HEK293 (cell line): ENCODE results near the gene BRAT1.

ENCODE experiments used
- CTCF ChIA-PET: fragments of 350-600 bp; formaldehyde crosslinking; extraction: SDS; loops from one replicate; lab custom pipeline; 2021; ENCODE audit warnings: antibody characterized with exemption; lab: Yijun Ruan, JAX
- POLR2A ChIA-PET: fragments of 300-600 bp; formaldehyde crosslinking; extraction: SDS; loops from one replicate; lab custom pipeline; 2020; ENCODE audit warnings: antibody characterized with exemption, inconsistent platforms; lab: Yijun Ruan, JAX
- H3K27ac ChIP-seq: fragments of 200-500 bp; sonication (Bioruptor generic); 2 replicates; pipeline ENCODE4 v1.5.1; 2014; ENCODE audit warnings: low read depth, low read length, control low read depth, inconsistent platforms; ENCODE audit errors: extremely low read depth
- H3K36me3 ChIP-seq, 2 experiments: fragments of 200-500 bp in 1 of 2; sonication (Bioruptor generic) in 1 of 2; 1 replicate in 1 of 2; 2 replicates in 1 of 2; pipeline ENCODE4 v1.5.1; 2014 to 2017; ENCODE audit warnings: inconsistent platforms in 2 of 2, low read length in 2 of 2; ENCODE audit not compliant: control insufficient read depth in 2 of 2, insufficient read depth in 1 of 2
- H3K4me1 ChIP-seq: fragments of 200-500 bp; sonication (Bioruptor generic); 2 replicates; pipeline ENCODE4 v1.5.1; 2014; ENCODE audit warnings: mild to moderate bottlenecking, low read length, inconsistent platforms; ENCODE audit not compliant: control insufficient read depth, insufficient read depth
- H3K4me3 ChIP-seq: 2 replicates; pipeline ENCODE4 v1.5.1; 2011; ENCODE audit warnings: low read depth, mild to moderate bottlenecking, control low read depth, low read length, moderate library complexity
- H3K9me3 ChIP-seq: fragments of 200-500 bp; sonication (Bioruptor generic); 2 replicates; pipeline ENCODE4 v1.5.1; 2014; ENCODE audit warnings: low read depth, low read length, inconsistent platforms; ENCODE audit not compliant: control insufficient read depth, insufficient read depth
- GLI2 ChIP-seq: fragments of 450-650 bp; formaldehyde crosslinking; IDR thresholded peaks from 2 replicates; pipeline ENCODE4; 2017; ENCODE audit warnings: missing biosample characterization, missing genetic modification characterization, low read depth, borderline replicate concordance
- GLIS1 ChIP-seq: fragments of 450-650 bp; formaldehyde crosslinking; IDR thresholded peaks from 2 replicates; pipeline ENCODE4 v1.5.1; 2016; ENCODE audit warnings: missing biosample characterization, missing genetic modification characterization
- SP7 ChIP-seq: fragments of 450-650 bp; formaldehyde crosslinking; IDR thresholded peaks from 2 replicates; pipeline ENCODE4 v1.5.1; 2016; ENCODE audit warnings: missing biosample characterization, missing genetic modification characterization
- ZBTB21 ChIP-seq: fragments of 450-650 bp; formaldehyde crosslinking; IDR thresholded peaks from 2 replicates; pipeline ENCODE4 v1.5.1; 2017; ENCODE audit warnings: missing biosample characterization, missing genetic modification characterization
- ZFHX2 ChIP-seq: fragments of 450-650 bp; formaldehyde crosslinking; conservative IDR thresholded peaks from 2 replicates; pipeline ENCODE4 v1.5.1; 2016; ENCODE audit warnings: missing biosample characterization, missing genetic modification characterization
- ZFP3 ChIP-seq: fragments of 450-650 bp; formaldehyde crosslinking; IDR thresholded peaks from 2 replicates; pipeline ENCODE4 v1.5.1; 2016; ENCODE audit warnings: low read depth, missing biosample characterization, missing genetic modification characterization
- ZFP41 ChIP-seq: fragments of 450-650 bp; formaldehyde crosslinking; IDR thresholded peaks from 2 replicates; pipeline ENCODE4 v1.5.1; 2016; ENCODE audit warnings: missing biosample characterization, missing genetic modification characterization, borderline replicate concordance
- ZNF292 ChIP-seq: fragments of 450-650 bp; formaldehyde crosslinking; IDR thresholded peaks from 2 replicates; pipeline ENCODE4 v1.5.1; 2016; ENCODE audit warnings: low read depth, missing biosample characterization, missing genetic modification characterization, borderline replicate concordance
- ZNF311 ChIP-seq: fragments of 450-650 bp; formaldehyde crosslinking; IDR thresholded peaks from 2 replicates; pipeline ENCODE4 v1.5.1; 2017; ENCODE audit warnings: missing biosample characterization, missing genetic modification characterization, borderline replicate concordance
- ZNF324 ChIP-seq: fragments of 450-650 bp; formaldehyde crosslinking; IDR thresholded peaks from 2 replicates; pipeline ENCODE4 v1.5.1; 2016; ENCODE audit warnings: missing biosample characterization, missing genetic modification characterization
- ZNF335 ChIP-seq: fragments of 450-650 bp; formaldehyde crosslinking; conservative IDR thresholded peaks from 2 replicates; pipeline ENCODE4 v1.5.1; 2016; ENCODE audit warnings: missing biosample characterization, missing genetic modification characterization
- ZNF404 ChIP-seq: fragments of 450-650 bp; formaldehyde crosslinking; IDR thresholded peaks from 2 replicates; pipeline ENCODE4 v1.5.1; 2017; ENCODE audit warnings: missing biosample characterization, missing genetic modification characterization
- ZNF48 ChIP-seq: fragments of 450-650 bp; formaldehyde crosslinking; IDR thresholded peaks from 2 replicates; pipeline ENCODE4 v1.5.1; 2016; ENCODE audit warnings: missing biosample characterization, missing genetic modification characterization
- ZNF560 ChIP-seq: fragments of 450-650 bp; formaldehyde crosslinking; IDR thresholded peaks from 2 replicates; pipeline ENCODE4 v1.5.1; 2017; ENCODE audit warnings: missing biosample characterization, missing genetic modification characterization, borderline replicate concordance
- ZNF596 ChIP-seq: fragments of 450-650 bp; IDR thresholded peaks from 2 replicates; pipeline ENCODE4 v1.5.0; 2018; ENCODE audit warnings: missing biosample characterization, mild to moderate bottlenecking, missing genetic modification characterization, moderate library complexity
- ZNF701 ChIP-seq: fragments of 450-650 bp; formaldehyde crosslinking; IDR thresholded peaks from 2 replicates; pipeline ENCODE4 v1.5.1; 2016; ENCODE audit warnings: missing biosample characterization, missing genetic modification characterization
- ZNF768 ChIP-seq: fragments of 450-650 bp; formaldehyde crosslinking; IDR thresholded peaks from 2 replicates; pipeline ENCODE4 v1.5.1; 2018; ENCODE audit warnings: missing biosample characterization, mild to moderate bottlenecking, missing genetic modification characterization
- ZNF776 ChIP-seq: fragments of 450-650 bp; formaldehyde crosslinking; IDR thresholded peaks from 2 replicates; pipeline ENCODE4 v1.5.0; 2017; ENCODE audit warnings: missing biosample characterization, missing genetic modification characterization, borderline replicate concordance
- TF ChIP-seq, protein P1 (sequence below): fragments of 450-650 bp; formaldehyde crosslinking; conservative IDR thresholded peaks from 2 replicates; pipeline ENCODE4 v1.5.1; 2016; ENCODE audit warnings: low read depth, missing biosample characterization, missing genetic modification characterization
- TF ChIP-seq, protein P2 (sequence below): fragments of 450-650 bp; formaldehyde crosslinking; IDR thresholded peaks from 2 replicates; pipeline ENCODE4 v1.5.1; 2016; ENCODE audit warnings: missing biosample characterization, missing genetic modification characterization
- TF ChIP-seq, protein P3 (sequence below): fragments of 450-650 bp; formaldehyde crosslinking; IDR thresholded peaks from 2 replicates; pipeline ENCODE4 v1.5.1; 2016; ENCODE audit warnings: missing biosample characterization, missing genetic modification characterization, low read depth

Gene BRAT1

DNA sequence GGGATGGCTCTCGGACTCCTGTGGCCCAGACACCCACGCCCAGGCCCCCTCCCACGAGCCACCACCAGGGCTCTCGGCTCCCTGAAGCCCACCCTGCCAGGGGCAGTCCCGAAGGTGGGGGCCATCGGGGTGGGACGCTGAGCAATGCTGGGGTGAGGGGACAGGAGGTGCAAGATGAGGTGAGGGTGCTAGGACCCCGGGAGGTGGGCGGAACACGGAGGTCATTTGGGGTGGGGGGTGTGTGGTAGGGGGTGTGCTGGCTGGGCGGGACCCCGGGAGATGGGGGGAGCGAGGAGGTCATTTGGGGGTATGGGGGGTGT lies 52.7 kb downstream of the BRAT1 start:
- ChIA-PET POLR2A (no interaction called here), CTCF (interaction anchor here (0.6 to 0.7 kb wide), 2 partner anchors 19 to 109 kb away, joined by 3 to 4 read pairs; no protein-coding TSS in a partner anchor)
- Histone ChIP-seq H3K4me3 (no peak overlapping the region), H3K9me3 (no peaks in the 10 kb centered on the region), H3K4me1 (no peaks in the 10 kb centered on the region), H3K27ac (no peak overlapping the region), H3K36me3 (no peaks in the 10 kb centered on the region)
- TF ChIP-seq, protein P1, sequence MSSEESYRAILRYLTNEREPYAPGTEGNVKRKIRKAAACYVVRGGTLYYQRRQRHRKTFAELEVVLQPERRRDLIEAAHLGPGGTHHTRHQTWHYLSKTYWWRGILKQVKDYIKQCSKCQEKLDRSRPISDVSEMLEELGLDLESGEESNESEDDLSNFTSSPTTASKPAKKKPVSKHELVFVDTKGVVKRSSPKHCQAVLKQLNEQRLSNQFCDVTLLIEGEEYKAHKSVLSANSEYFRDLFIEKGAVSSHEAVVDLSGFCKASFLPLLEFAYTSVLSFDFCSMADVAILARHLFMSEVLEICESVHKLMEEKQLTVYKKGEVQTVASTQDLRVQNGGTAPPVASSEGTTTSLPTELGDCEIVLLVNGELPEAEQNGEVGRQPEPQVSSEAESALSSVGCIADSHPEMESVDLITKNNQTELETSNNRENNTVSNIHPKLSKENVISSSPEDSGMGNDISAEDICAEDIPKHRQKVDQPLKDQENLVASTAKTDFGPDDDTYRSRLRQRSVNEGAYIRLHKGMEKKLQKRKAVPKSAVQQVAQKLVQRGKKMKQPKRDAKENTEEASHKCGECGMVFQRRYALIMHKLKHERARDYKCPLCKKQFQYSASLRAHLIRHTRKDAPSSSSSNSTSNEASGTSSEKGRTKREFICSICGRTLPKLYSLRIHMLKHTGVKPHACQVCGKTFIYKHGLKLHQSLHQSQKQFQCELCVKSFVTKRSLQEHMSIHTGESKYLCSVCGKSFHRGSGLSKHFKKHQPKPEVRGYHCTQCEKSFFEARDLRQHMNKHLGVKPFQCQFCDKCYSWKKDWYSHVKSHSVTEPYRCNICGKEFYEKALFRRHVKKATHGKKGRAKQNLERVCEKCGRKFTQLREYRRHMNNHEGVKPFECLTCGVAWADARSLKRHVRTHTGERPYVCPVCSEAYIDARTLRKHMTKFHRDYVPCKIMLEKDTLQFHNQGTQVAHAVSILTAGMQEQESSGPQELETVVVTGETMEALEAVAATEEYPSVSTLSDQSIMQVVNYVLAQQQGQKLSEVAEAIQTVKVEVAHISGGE = no peak
- TF ChIP-seq ZFP3 (tag by site-specific recombination) (no peak), ZFP41 (tag by site-specific recombination) (no peak), ZNF404 (tag by site-specific recombination) (no peak), ZNF701 (tag by site-specific recombination) (no peak), ZNF48 (tag by site-specific recombination) (no peak), ZFHX2 (tag by site-specific recombination) (0 out of 2 replicates have a peak, but pooled peaks have one; percentile 10), ZNF324 (tag by site-specific recombination) (no peak)

DNA sequence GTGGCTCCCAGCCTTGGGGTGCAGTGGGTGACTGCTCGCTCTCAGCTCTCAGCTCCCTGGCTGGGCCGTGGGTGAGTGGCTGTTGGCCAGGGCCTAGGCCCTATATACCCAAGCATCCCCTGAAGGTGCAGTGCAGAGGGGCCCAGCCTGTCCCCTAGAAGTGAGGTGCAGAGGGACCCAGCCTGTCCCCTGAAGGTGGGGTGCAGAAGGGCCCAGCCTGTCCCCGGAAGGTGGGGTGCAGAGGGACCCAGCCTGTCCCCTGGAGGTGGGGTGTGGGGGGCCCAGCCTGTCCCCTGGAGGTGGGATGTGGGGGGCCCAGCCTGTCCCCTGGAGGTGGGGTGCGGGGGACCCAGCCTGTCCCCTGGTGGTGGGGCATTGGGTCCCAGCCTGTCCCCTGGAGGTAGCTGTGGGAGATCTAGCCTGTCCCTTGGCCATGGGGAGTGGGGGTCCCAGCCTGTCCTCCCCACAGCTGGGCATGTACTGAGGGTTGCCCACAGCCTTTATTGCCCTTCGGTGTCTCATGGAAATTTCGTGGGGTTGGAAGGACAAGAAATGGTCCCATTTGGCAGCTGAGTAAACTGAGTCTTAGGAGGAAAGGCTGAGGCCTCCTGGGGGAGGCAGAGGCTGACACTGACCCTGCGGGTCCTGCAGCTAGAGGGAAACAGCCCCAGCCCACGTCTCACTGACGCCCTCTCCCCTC lies 53.2 kb downstream of the BRAT1 start:
- H3K36me3 ChIP-seq = no peaks in the 10 kb centered on the region
- TF ChIP-seq, protein P2, sequence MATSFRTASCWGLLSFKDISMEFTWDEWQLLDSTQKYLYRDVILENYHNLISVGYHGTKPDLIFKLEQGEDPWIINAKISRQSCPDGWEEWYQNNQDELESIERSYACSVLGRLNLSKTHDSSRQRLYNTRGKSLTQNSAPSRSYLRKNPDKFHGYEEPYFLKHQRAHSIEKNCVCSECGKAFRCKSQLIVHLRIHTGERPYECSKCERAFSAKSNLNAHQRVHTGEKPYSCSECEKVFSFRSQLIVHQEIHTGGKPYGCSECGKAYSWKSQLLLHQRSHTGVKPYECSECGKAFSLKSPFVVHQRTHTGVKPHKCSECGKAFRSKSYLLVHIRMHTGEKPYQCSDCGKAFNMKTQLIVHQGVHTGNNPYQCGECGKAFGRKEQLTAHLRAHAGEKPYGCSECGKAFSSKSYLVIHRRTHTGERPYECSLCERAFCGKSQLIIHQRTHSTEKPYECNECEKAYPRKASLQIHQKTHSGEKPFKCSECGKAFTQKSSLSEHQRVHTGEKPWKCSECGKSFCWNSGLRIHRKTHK (tag by site-specific recombination) = no peak
- peak; percentile 48 for TF ChIP-seq GLIS1 (tag by site-specific recombination)
- ChIA-PET CTCF (interaction anchor here (0.5 to 1.4 kb wide), 4 partner anchors 20 to 183 kb away, joined by 3 to 4 read pairs (median 4); no protein-coding TSS in a partner anchor), POLR2A (no interaction called here)
- no peaks in the 10 kb centered on the region for H3K9me3 ChIP-seq
- no peak overlapping the region for H3K4me3 ChIP-seq
- no peak overlapping the region for H3K27ac ChIP-seq
- no peaks in the 10 kb centered on the region for H3K4me1 ChIP-seq

DNA sequence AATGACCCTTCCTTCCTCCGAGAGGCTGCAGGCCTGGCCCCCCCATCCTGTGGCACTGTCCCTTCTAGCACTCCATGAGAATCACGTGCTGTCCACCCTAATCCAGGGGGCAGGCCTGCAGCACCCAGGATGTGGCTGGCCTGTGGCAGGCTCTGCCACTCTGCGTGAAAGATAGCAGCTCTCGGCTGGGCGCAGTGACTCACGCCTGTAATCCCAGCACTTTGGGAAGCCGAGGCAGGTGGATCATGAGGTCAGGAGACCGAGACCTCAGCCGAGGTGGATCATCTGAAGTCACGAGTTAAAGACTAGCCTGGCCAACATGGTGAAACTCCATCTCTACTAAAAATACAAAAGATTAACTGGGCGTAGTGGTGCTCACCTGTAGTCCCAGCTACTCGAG lies 54.6 kb downstream of the BRAT1 start:
- no peaks in the 10 kb centered on the region for H3K36me3 ChIP-seq
- no peak overlapping the region for H3K27ac ChIP-seq
- POLR2A ChIA-PET = no interaction called here
- TF ChIP-seq ZBTB21 (tag by site-specific recombination) (no peak), ZFP3 (tag by site-specific recombination) (no peak)
- no peaks in the 10 kb centered on the region for H3K9me3 ChIP-seq
- CTCF ChIA-PET = interaction anchor here (0.6 to 0.7 kb wide), 2 partner anchors 27 to 30 kb away, joined by 3 read pairs; no protein-coding TSS in a partner anchor
- H3K4me1 ChIP-seq = no peaks in the 10 kb centered on the region
- H3K4me3 ChIP-seq = no peak overlapping the region

DNA sequence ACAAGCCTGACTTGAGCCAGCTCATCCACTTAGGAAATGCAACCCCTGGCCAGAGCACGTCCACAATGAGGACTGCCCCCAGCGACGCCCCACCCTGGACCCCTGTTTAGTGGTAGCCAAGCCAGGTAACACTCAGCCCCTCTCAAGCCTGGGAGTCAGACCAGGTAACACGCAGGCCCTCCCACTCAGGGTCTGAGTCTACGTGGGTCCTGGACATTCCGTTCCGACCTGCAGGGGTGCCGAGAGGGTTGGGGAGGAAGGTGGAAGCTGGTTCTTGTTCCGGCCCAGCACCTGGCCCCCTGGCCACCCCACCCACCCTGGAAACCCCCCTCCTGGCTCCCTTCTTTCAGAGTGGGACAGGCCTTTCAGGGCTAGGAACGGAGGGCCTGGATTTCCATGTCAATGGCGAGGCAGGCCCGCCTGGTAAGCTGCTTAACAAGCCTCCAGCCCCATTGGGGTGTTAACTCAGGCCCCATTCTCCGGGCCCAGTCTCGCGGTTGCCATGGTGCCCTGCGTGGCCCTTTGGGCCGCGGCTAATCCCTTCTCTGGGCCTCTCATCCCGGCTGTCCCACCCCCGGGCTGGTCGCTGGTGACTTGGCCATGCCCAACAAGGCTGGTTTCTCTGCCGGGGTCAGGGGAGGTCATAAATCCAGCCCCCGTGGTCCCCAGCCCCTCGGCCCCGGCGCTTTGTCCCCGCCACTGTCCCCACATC lies 55.4 kb downstream of the BRAT1 start:
- POLR2A ChIA-PET = no interaction called here
- Histone ChIP-seq H3K27ac (no peak overlapping the region), H3K4me1 (no peaks in the 10 kb centered on the region), H3K4me3 (no peak overlapping the region), H3K9me3 (no peaks in the 10 kb centered on the region), H3K36me3 (no peaks in the 10 kb centered on the region)
- CTCF ChIA-PET = no interaction called here
- no peak for TF ChIP-seq ZNF596 (tag by site-specific recombination)
- no peak for TF ChIP-seq ZNF292 (tag by site-specific recombination)
- no peak for TF ChIP-seq SP7
- no peak for TF ChIP-seq ZNF335 (tag by site-specific recombination)
- TF ChIP-seq GLI2 (tag by site-specific recombination) = no peak
- TF ChIP-seq ZNF776 = no peak
- TF ChIP-seq ZNF768 (tag by site-specific recombination) = no peak
- no peak for TF ChIP-seq ZNF311 (tag by site-specific recombination)
- TF ChIP-seq ZNF560 (tag by site-specific recombination) = no peak
- TF ChIP-seq, protein P3, sequence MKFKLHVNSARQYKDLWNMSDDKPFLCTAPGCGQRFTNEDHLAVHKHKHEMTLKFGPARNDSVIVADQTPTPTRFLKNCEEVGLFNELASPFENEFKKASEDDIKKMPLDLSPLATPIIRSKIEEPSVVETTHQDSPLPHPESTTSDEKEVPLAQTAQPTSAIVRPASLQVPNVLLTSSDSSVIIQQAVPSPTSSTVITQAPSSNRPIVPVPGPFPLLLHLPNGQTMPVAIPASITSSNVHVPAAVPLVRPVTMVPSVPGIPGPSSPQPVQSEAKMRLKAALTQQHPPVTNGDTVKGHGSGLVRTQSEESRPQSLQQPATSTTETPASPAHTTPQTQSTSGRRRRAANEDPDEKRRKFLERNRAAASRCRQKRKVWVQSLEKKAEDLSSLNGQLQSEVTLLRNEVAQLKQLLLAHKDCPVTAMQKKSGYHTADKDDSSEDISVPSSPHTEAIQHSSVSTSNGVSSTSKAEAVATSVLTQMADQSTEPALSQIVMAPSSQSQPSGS (tag by site-specific recombination) = no peak
